ENCODE data around the gene GNG2.
A peak's percentile ranks its signal among the peaks of the same experiment; 100 is the strongest.

GNG2 gene

GRCh38 chr14:51925980-51926379 lies 65.6 kb downstream of the GNG2 start:
- DNase-seq: no peak
- no peaks in the 10 kb centered on the region for H3K27me3 ChIP-seq (replicated peaks)
- H3K27ac ChIP-seq: no peak overlapping the region
- no peaks in the 10 kb centered on the region for H3K36me3 ChIP-seq (replicated peaks)
- H3K4me3 ChIP-seq (ENCODE audit: low read depth, low read length): no peak overlapping the region
- TF ChIP-seq CTCF (IDR thresholded peaks at IDR 0.05; ENCODE audit: low read depth, low read length, missing control alignments): no peak
- in situ Hi-C loops (cut with HindIII; ENCODE audit: low pct_ligation_motif_present, low sequenced_read_pairs): no loop called here

DNA sequence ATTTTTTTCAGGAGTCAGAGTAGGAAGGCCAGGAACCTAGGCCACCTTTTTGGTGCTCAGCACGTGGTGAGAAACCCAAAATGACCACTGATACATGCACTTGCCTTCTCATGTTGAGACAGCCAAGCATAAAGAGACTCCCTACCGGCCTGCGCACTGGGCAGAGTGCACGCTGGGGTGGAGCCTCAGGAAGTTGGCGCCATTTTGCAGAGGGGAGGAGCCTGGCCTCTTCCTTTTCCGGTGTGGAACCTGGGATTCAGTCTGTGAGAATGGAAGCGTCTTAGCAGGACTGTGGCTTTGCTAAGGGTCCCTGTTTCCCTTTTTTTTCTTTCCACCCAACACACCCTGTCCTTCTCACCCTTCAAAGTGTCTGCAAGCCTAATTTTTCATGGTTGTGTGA lies 66.0 kb downstream of the GNG2 start:
- no peak for DNase-seq
- TF ChIP-seq CTCF (IDR thresholded peaks at IDR 0.05; ENCODE audit: low read depth, low read length, missing control alignments): no peak
- Histone ChIP-seq H3K4me3 (ENCODE audit: low read depth, low read length) (no peak overlapping the region), H3K36me3 (replicated peaks) (no peaks in the 10 kb centered on the region), H3K27ac (no peak overlapping the region), H3K27me3 (replicated peaks) (no peaks in the 10 kb centered on the region)
- in situ Hi-C loops (cut with HindIII; ENCODE audit: low pct_ligation_motif_present, low sequenced_read_pairs): no loop called here

DNA sequence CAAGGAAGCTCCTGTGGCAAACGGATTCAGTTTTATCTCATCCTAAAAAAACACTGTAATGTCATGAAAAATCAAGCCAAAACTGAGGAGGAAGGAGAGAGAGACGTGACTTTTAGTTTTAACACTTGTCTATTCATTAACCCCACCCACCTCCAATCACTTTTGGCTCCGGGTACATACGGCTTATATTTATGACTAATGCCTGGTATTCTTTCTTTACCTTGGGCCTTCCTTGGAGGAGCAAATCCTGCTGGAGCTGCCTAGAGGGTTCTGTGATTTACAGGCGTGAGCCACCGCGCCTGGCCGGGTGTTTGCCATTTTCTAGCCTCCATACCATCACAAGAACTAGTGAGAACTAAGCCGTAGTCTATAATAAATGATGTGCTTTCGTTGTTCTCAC lies 68.2 kb downstream of the GNG2 start:
- Histone ChIP-seq H3K36me3 (replicated peaks) (no peaks in the 10 kb centered on the region), H3K27ac (no peak overlapping the region), H3K4me3 (ENCODE audit: low read depth, low read length) (no peak overlapping the region), H3K27me3 (replicated peaks) (no peaks in the 10 kb centered on the region)
- DNase-seq: no peak
- TF ChIP-seq CTCF (IDR thresholded peaks at IDR 0.05; ENCODE audit: low read depth, low read length, missing control alignments): no peak
- in situ Hi-C loops (cut with HindIII; ENCODE audit: low pct_ligation_motif_present, low sequenced_read_pairs): no loop called here

- H3K27ac ChIP-seq: no peak overlapping the region
- no peak for TF ChIP-seq CTCF (IDR thresholded peaks at IDR 0.05; ENCODE audit: low read depth, low read length, missing control alignments)
- H3K4me3 ChIP-seq (ENCODE audit: low read depth, low read length): no peak overlapping the region
- in situ Hi-C loops (cut with HindIII; ENCODE audit: low pct_ligation_motif_present, low sequenced_read_pairs): no loop called here
- no peaks in the 10 kb centered on the region for H3K27me3 ChIP-seq (replicated peaks)
- DNase-seq: peak; percentile 58
- no peaks in the 10 kb centered on the region for H3K36me3 ChIP-seq (replicated peaks)
Observed at GRCh38 chr14:51929166-51929565, 68.8 kb downstream of the GNG2 start.

GRCh38 chr14:51929910-51930682 lies 69.7 kb downstream of the GNG2 start:
- no peaks in the 10 kb centered on the region for H3K36me3 ChIP-seq (replicated peaks)
- no peak overlapping the region for H3K27ac ChIP-seq
- H3K4me3 ChIP-seq (ENCODE audit: low read depth, low read length): no peak overlapping the region
- DNase-seq: peak; percentile 1
- no peak for TF ChIP-seq CTCF (IDR thresholded peaks at IDR 0.05; ENCODE audit: low read depth, low read length, missing control alignments)
- in situ Hi-C loops (cut with HindIII; ENCODE audit: low pct_ligation_motif_present, low sequenced_read_pairs): no loop called here
- H3K27me3 ChIP-seq (replicated peaks): no peaks in the 10 kb centered on the region

DNA sequence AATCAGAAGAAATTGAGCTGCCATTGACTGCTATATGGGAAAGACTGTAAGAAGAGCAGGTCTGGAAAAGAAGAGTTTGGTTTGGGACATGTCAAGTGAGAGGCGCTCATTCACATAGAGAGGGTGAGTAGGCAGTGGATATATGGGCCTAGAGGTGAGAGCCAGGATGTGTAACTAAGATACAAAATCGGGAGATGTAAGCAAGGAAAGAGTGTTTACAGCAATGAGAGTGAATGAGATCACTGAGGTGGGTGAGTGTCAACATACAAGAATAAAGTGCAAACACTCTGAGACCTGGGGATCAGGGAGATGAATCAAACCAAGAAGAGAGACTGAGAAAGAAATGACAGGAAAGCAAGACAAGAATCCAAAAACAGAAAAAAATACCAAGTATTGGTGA lies 70.9 kb downstream of the GNG2 start:
- Histone ChIP-seq H3K27ac (no peak overlapping the region), H3K27me3 (replicated peaks) (no peaks in the 10 kb centered on the region), H3K4me3 (ENCODE audit: low read depth, low read length) (no peak overlapping the region), H3K36me3 (replicated peaks) (no peaks in the 10 kb centered on the region)
- no peak for DNase-seq
- no peak for TF ChIP-seq CTCF (IDR thresholded peaks at IDR 0.05; ENCODE audit: low read depth, low read length, missing control alignments)
- in situ Hi-C loops (cut with HindIII; ENCODE audit: low pct_ligation_motif_present, low sequenced_read_pairs): no loop called here
